H1 (cell line): Measurements from ENCODE around the gene SNU13. TPM values are rescaled to one million over a fixed set of nuclear protein-coding genes. Genes with fewer than 3 reads are reported as not detected.

Source experiments
- CBX8 ChIP-seq: fragments of 300-800, 300-1000 bp; sonication (generic); IDR thresholded peaks from 2 replicates; pipeline ENCODE4 v1.7.1; 2016; ENCODE audit warnings: low read depth, low read length, borderline replicate concordance
- CEBPB ChIP-seq: IDR thresholded peaks from 2 replicates; pipeline ENCODE4 v1.6.1; 2012; ENCODE audit warnings: low read depth, low read length
- FOSL1 ChIP-seq: IDR thresholded peaks from 2 replicates; pipeline ENCODE4 v1.6.1; 2011; ENCODE audit warnings: mild to moderate bottlenecking, low read depth, low read length, moderate library complexity; ENCODE audit not compliant: insufficient read depth
- JUND ChIP-seq: IDR thresholded peaks from 2 replicates; pipeline ENCODE4 v1.6.1; 2011; ENCODE audit warnings: mild to moderate bottlenecking, improper control_type of control experiment, low read length
- MAFK ChIP-seq: IDR thresholded peaks from 2 replicates; pipeline ENCODE4 v1.6.1; 2012; ENCODE audit warnings: low read depth, mild to moderate bottlenecking, improper control_type of control experiment, low read length
- POU5F1 ChIP-seq: IDR thresholded peaks from 2 replicates; pipeline ENCODE4 v1.6.1; 2011; ENCODE audit warnings: low read depth, mild to moderate bottlenecking, low read length, moderate library complexity
- TAF1 ChIP-seq: IDR thresholded peaks from 2 replicates; pipeline ENCODE4 v1.6.1; 2011; ENCODE audit warnings: mild to moderate bottlenecking, low read depth, low read length
- polyA plus RNA-seq, 7 experiments: library from polyadenylated mRNA; depleted of rRNA in 3 of 7; stranded (reverse) in 5 of 7; unstranded in 2 of 7; fragments of >200 nt in 5 of 7; fragments of 200-250 nt in 2 of 7; gene quantifications; 1 replicate in 5 of 7; 2 replicates in 1 of 7; 4 replicates in 1 of 7; pipeline versions ENCODE4 v1.2.1 to v1.2.3, GENCODE V29; 2011 to 2013; ENCODE audit warnings: missing spikeins in 2 of 7, mixed read lengths in 2 of 7
- total RNA-seq: library from RNA; stranded (reverse); fragmentation: NEBNext Ultra II Directional; extraction: Animal tissue kit (Norgen Biotek cat#: 25700); gene quantifications from 2 replicates; pipeline ENCODE4 v1.2.1, GENCODE V29; 2021
- TF ChIP-seq, protein P1 (sequence below): fragments of 300-600 bp; sonication (generic); IDR thresholded peaks from 2 replicates; pipeline ENCODE4 v1.7.1; 2012; ENCODE audit warnings: low read length, moderate library complexity, mild to moderate bottlenecking, inconsistent platforms; ENCODE audit not compliant: insufficient replicate concordance
- TF ChIP-seq, protein P2 (sequence below): IDR thresholded peaks from 2 replicates; pipeline ENCODE4 v1.6.1; 2012; ENCODE audit warnings: low read length, inconsistent platforms
- TF ChIP-seq, protein P3 (sequence below): IDR thresholded peaks from 2 replicates; pipeline ENCODE4 v1.6.1; 2011; ENCODE audit warnings: low read depth, mild to moderate bottlenecking, low read length; ENCODE audit not compliant: insufficient read depth

SNU13 gene
- total and polyA plus RNA-seq, 2 of the 8 experiments (the other 6 are each of a cell fraction or from before 2014, with no cell fraction given) = 241 to 281 TPM

DNA sequence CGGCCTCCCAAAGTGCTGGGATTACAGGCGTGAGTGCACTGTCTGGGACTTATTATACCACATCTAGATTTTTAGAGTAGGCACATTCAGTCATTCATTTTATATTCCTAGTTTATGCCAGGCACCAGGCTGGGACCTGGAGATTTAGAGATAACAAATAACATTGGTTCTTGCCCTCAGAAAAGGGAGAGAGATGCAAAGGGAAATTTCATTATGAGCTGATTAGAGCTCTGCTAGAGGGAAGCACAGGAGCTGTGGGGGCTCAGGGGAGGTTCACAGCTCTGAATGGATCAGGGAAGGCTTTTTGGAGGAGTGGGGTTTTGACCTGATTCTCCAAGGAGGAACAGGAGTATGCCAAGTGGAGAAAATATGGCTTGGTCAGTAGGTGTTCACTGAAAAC is 42.9 kb upstream of the SNU13 start (continued):
- TF ChIP-seq, protein P1, sequence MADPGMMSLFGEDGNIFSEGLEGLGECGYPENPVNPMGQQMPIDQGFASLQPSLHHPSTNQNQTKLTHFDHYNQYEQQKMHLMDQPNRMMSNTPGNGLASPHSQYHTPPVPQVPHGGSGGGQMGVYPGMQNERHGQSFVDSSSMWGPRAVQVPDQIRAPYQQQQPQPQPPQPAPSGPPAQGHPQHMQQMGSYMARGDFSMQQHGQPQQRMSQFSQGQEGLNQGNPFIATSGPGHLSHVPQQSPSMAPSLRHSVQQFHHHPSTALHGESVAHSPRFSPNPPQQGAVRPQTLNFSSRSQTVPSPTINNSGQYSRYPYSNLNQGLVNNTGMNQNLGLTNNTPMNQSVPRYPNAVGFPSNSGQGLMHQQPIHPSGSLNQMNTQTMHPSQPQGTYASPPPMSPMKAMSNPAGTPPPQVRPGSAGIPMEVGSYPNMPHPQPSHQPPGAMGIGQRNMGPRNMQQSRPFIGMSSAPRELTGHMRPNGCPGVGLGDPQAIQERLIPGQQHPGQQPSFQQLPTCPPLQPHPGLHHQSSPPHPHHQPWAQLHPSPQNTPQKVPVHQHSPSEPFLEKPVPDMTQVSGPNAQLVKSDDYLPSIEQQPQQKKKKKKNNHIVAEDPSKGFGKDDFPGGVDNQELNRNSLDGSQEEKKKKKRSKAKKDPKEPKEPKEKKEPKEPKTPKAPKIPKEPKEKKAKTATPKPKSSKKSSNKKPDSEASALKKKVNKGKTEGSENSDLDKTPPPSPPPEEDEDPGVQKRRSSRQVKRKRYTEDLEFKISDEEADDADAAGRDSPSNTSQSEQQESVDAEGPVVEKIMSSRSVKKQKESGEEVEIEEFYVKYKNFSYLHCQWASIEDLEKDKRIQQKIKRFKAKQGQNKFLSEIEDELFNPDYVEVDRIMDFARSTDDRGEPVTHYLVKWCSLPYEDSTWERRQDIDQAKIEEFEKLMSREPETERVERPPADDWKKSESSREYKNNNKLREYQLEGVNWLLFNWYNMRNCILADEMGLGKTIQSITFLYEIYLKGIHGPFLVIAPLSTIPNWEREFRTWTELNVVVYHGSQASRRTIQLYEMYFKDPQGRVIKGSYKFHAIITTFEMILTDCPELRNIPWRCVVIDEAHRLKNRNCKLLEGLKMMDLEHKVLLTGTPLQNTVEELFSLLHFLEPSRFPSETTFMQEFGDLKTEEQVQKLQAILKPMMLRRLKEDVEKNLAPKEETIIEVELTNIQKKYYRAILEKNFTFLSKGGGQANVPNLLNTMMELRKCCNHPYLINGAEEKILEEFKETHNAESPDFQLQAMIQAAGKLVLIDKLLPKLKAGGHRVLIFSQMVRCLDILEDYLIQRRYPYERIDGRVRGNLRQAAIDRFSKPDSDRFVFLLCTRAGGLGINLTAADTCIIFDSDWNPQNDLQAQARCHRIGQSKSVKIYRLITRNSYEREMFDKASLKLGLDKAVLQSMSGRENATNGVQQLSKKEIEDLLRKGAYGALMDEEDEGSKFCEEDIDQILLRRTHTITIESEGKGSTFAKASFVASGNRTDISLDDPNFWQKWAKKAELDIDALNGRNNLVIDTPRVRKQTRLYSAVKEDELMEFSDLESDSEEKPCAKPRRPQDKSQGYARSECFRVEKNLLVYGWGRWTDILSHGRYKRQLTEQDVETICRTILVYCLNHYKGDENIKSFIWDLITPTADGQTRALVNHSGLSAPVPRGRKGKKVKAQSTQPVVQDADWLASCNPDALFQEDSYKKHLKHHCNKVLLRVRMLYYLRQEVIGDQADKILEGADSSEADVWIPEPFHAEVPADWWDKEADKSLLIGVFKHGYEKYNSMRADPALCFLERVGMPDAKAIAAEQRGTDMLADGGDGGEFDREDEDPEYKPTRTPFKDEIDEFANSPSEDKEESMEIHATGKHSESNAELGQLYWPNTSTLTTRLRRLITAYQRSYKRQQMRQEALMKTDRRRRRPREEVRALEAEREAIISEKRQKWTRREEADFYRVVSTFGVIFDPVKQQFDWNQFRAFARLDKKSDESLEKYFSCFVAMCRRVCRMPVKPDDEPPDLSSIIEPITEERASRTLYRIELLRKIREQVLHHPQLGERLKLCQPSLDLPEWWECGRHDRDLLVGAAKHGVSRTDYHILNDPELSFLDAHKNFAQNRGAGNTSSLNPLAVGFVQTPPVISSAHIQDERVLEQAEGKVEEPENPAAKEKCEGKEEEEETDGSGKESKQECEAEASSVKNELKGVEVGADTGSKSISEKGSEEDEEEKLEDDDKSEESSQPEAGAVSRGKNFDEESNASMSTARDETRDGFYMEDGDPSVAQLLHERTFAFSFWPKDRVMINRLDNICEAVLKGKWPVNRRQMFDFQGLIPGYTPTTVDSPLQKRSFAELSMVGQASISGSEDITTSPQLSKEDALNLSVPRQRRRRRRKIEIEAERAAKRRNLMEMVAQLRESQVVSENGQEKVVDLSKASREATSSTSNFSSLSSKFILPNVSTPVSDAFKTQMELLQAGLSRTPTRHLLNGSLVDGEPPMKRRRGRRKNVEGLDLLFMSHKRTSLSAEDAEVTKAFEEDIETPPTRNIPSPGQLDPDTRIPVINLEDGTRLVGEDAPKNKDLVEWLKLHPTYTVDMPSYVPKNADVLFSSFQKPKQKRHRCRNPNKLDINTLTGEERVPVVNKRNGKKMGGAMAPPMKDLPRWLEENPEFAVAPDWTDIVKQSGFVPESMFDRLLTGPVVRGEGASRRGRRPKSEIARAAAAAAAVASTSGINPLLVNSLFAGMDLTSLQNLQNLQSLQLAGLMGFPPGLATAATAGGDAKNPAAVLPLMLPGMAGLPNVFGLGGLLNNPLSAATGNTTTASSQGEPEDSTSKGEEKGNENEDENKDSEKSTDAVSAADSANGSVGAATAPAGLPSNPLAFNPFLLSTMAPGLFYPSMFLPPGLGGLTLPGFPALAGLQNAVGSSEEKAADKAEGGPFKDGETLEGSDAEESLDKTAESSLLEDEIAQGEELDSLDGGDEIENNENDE = no peak
- TF ChIP-seq MAFK (no peak), CBX8 (no peak), JUND (no peak), FOSL1 (no peak), TAF1 (no peak), CEBPB (no peak), POU5F1 (no peak)
- TF ChIP-seq, protein P2, sequence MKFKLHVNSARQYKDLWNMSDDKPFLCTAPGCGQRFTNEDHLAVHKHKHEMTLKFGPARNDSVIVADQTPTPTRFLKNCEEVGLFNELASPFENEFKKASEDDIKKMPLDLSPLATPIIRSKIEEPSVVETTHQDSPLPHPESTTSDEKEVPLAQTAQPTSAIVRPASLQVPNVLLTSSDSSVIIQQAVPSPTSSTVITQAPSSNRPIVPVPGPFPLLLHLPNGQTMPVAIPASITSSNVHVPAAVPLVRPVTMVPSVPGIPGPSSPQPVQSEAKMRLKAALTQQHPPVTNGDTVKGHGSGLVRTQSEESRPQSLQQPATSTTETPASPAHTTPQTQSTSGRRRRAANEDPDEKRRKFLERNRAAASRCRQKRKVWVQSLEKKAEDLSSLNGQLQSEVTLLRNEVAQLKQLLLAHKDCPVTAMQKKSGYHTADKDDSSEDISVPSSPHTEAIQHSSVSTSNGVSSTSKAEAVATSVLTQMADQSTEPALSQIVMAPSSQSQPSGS = no peak
- TF ChIP-seq, protein P3, sequence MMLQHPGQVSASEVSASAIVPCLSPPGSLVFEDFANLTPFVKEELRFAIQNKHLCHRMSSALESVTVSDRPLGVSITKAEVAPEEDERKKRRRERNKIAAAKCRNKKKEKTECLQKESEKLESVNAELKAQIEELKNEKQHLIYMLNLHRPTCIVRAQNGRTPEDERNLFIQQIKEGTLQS = no peak
